Trophoblast cell (in vitro differentiated cells and primary cell): ENCODE measurements around the gene ARMC9.
"Not testable (repeated sequence)": the region's sequence is repeated elsewhere in the genome, so short reads cannot be mapped to it uniquely, and the experiment has no call there.

Experiments
- DNase-seq, 2 donors: peaks; one replicate each; pipeline ENCODE4 v3.0.0-alpha.2; 2016
- H2AFZ ChIP-seq: 2 replicates; pipeline ENCODE4 v1.6.1; 2013; ENCODE audit warnings: low read length, moderate library complexity, mild to moderate bottlenecking; ENCODE audit not compliant: insufficient read depth, poor library complexity
- H2AK5ac ChIP-seq: 2 replicates; pipeline ENCODE4 v1.6.1; 2013; ENCODE audit warnings: mild to moderate bottlenecking, low read length
- H2BK120ac ChIP-seq: 2 replicates; pipeline ENCODE4 v1.6.1; 2013; ENCODE audit warnings: low read length, mild to moderate bottlenecking, moderate library complexity; ENCODE audit not compliant: insufficient read depth, poor library complexity
- H2BK12ac ChIP-seq: 2 replicates; pipeline ENCODE4 v1.6.1; 2013; ENCODE audit warnings: mild to moderate bottlenecking, low read length, moderate library complexity
- H2BK5ac ChIP-seq: 2 replicates; pipeline ENCODE4 v1.6.1; 2013; ENCODE audit warnings: low read length, low read depth, moderate library complexity, mild to moderate bottlenecking; ENCODE audit not compliant: poor library complexity
- H3K14ac ChIP-seq: 2 replicates; pipeline ENCODE4 v1.6.1; 2013; ENCODE audit warnings: mild to moderate bottlenecking, low read length
- H3K18ac ChIP-seq: 2 replicates; pipeline ENCODE4 v1.6.1; 2013; ENCODE audit warnings: mild to moderate bottlenecking, low read length
- H3K23ac ChIP-seq: 2 replicates; pipeline ENCODE4 v1.6.1; 2013; ENCODE audit warnings: low read length
- H3K27ac ChIP-seq: 2 replicates; pipeline ENCODE4 v1.5.1; 2013; ENCODE audit warnings: low read depth, mild to moderate bottlenecking, inconsistent platforms, low read length, moderate library complexity
- H3K27me3 ChIP-seq: 2 replicates; pipeline ENCODE4 v1.6.1; 2013; ENCODE audit warnings: inconsistent platforms, mild to moderate bottlenecking, low read length, moderate library complexity; ENCODE audit not compliant: insufficient read depth
- H3K36me3 ChIP-seq, 2 experiments: 1 replicate in 1 of 2; 2 replicates in 1 of 2; pipeline ENCODE4 v1.6.1; 2013; ENCODE audit warnings: low read length in 2 of 2, mild to moderate bottlenecking in 2 of 2, moderate library complexity in 1 of 2; ENCODE audit not compliant: insufficient read depth in 2 of 2, control insufficient read depth in 1 of 2
- H3K4ac ChIP-seq: 2 replicates; pipeline ENCODE4 v1.6.1; 2013; ENCODE audit warnings: low read depth, mild to moderate bottlenecking, low read length, moderate library complexity
- H3K4me1 ChIP-seq, 2 experiments: 1 replicate in 1 of 2; 2 replicates in 1 of 2; pipeline ENCODE4 v1.6.1; 2013; ENCODE audit warnings: low read length in 2 of 2, mild to moderate bottlenecking in 2 of 2, moderate library complexity in 1 of 2; ENCODE audit not compliant: insufficient read depth in 2 of 2, control insufficient read depth in 1 of 2
- H3K4me2 ChIP-seq: 2 replicates; pipeline ENCODE4 v1.6.1; 2013; ENCODE audit warnings: inconsistent platforms, mild to moderate bottlenecking, low read length, moderate library complexity
- H3K4me3 ChIP-seq: 2 replicates; pipeline ENCODE4 v1.5.1; 2013; ENCODE audit warnings: mild to moderate bottlenecking, low read depth, low read length, inconsistent platforms
- H3K79me1 ChIP-seq: one replicate; pipeline ENCODE4 v1.6.1; 2013; ENCODE audit warnings: low read length
- H3K79me2 ChIP-seq: 2 replicates; pipeline ENCODE4 v1.6.1; 2013; ENCODE audit warnings: low read length, mild to moderate bottlenecking; ENCODE audit not compliant: control insufficient read depth, insufficient read depth, poor library complexity
- H3K9ac ChIP-seq: 2 replicates; pipeline ENCODE4 v1.6.1; 2013; ENCODE audit warnings: mild to moderate bottlenecking, low read length
- H3K9me3 ChIP-seq: 2 replicates; pipeline ENCODE4 v1.6.1; 2013; ENCODE audit warnings: low read depth, mild to moderate bottlenecking, control low read depth, inconsistent platforms, low read length; ENCODE audit not compliant: insufficient read depth
- H4K12ac ChIP-seq: 2 replicates; pipeline ENCODE4 v1.6.1; 2013; ENCODE audit warnings: low read depth, mild to moderate bottlenecking, low read length, moderate library complexity
- H4K8ac ChIP-seq: 2 replicates; pipeline ENCODE4 v1.6.1; 2013; ENCODE audit warnings: low read depth, mild to moderate bottlenecking, low read length, moderate library complexity
- H4K91ac ChIP-seq: one replicate; pipeline ENCODE4 v1.6.1; 2013; ENCODE audit warnings: low read depth, mild to moderate bottlenecking, low read length, moderate library complexity
- WGBS: extraction: QIAGEN DNeasy Blood & Tissue Kit; methylation state at CpG from one replicate; pipeline ENCODE4 v1.1.7; 2013; ENCODE audit warnings: missing lambda C conversion rate; ENCODE audit not compliant: insufficient read length, insufficient coverage; ENCODE audit errors: extremely low coverage; 5-methylcytosine and 5-hydroxymethylcytosine counted together

Gene ARMC9

GRCh38 chr2:231374771-231375170 lies 176.3 kb downstream of the ARMC9 start:
- Histone ChIP-seq H3K27me3 (no peaks in the 10 kb centered on the region), H3K79me2 (no peaks in the 10 kb centered on the region), H3K9me3 (peaks cover 2% of the 10 kb centered on the region), H3K4me1 (peaks cover 10% of the 10 kb centered on the region in 2 experiments), H3K36me3 (no peaks in the 10 kb centered on the region), H3K9ac (no peak overlapping the region), H2AK5ac (no peak overlapping the region), H3K79me1 (no peaks in the 10 kb centered on the region), H3K14ac (no peak overlapping the region), H3K27ac (no peak overlapping the region), H4K8ac (no peak overlapping the region), H3K23ac (no peak overlapping the region), H3K4me3 (no peak overlapping the region), H3K4ac (no peak overlapping the region), H4K91ac (no peak overlapping the region), H4K12ac (no peak overlapping the region), H3K4me2 (no peak overlapping the region), H2AFZ (no peak overlapping the region), H2BK12ac (no peak overlapping the region), H3K18ac (no peak overlapping the region), H2BK5ac (no peak overlapping the region), H2BK120ac (no peak overlapping the region)
- no CpG with 5 or more reads among the region's 2 CpGs for WGBS
- DNase-seq, result no peak

- H3K14ac ChIP-seq, H3K36me3 ChIP-seq, H3K79me2 ChIP-seq, H3K23ac ChIP-seq, H3K9ac ChIP-seq, H2AFZ ChIP-seq, H2BK12ac ChIP-seq, H3K4me3 ChIP-seq, DNase-seq, H2AK5ac ChIP-seq, H3K18ac ChIP-seq, H3K27ac ChIP-seq, H2BK120ac ChIP-seq, H3K4me2 ChIP-seq, H3K4ac ChIP-seq, H3K9me3 ChIP-seq, H3K79me1 ChIP-seq, H3K4me1 ChIP-seq, H4K91ac ChIP-seq, H4K8ac ChIP-seq, H2BK5ac ChIP-seq, H3K27me3 ChIP-seq, H4K12ac ChIP-seq: not testable (repeated sequence)
- no CpG with 5 or more reads among the region's 11 CpGs for WGBS
These were observed 177.7 kb downstream of the ARMC9 start for GRCh38 chr2:231375994-231376615.

- H3K27ac ChIP-seq, result no peak overlapping the region
- no peak overlapping the region for H3K9ac ChIP-seq
- H3K79me2 ChIP-seq, result no peaks in the 10 kb centered on the region
These were observed 178.4 kb downstream of the ARMC9 start for GRCh38 chr2:231376857-231377256.

GRCh38 chr2:231378026-231378722 lies 179.7 kb downstream of the ARMC9 start:
- no peak overlapping the region for H4K8ac ChIP-seq
- H3K23ac ChIP-seq, result no peak overlapping the region

More at GRCh38 chr2:231376857-231377256, 178.4 kb downstream of the ARMC9 start:
- Histone ChIP-seq H4K12ac (no peak overlapping the region), H2AK5ac (no peak overlapping the region), H3K9me3 (peaks cover 4% of the 10 kb centered on the region), H3K4ac (no peak overlapping the region), H2BK120ac (no peak overlapping the region), H3K23ac (no peak overlapping the region), H2BK5ac (no peak overlapping the region), H3K14ac (no peak overlapping the region), H2AFZ (no peak overlapping the region), H3K79me1 (no peaks in the 10 kb centered on the region), H4K8ac (no peak overlapping the region), H3K18ac (no peak overlapping the region), H3K36me3 (no peaks in the 10 kb centered on the region), H3K4me3 (no peak overlapping the region), H3K27me3 (no peaks in the 10 kb centered on the region), H2BK12ac (no peak overlapping the region), H4K91ac (no peak overlapping the region), H3K4me2 (no peak overlapping the region), H3K4me1 (peaks cover 7% of the 10 kb centered on the region in 2 experiments)
- DNase-seq, result no peak
- no CpG with 5 or more reads among the region's 8 CpGs for WGBS

More at GRCh38 chr2:231378026-231378722, 179.7 kb downstream of the ARMC9 start:
- H3K36me3 ChIP-seq, result no peaks in the 10 kb centered on the region
- H3K4me2 ChIP-seq, result no peak overlapping the region
- H3K4me3 ChIP-seq, result no peak overlapping the region
- H2BK12ac ChIP-seq, result no peak overlapping the region
- H2AK5ac ChIP-seq, result no peak overlapping the region
- no peak overlapping the region for H3K9ac ChIP-seq
- H3K79me1 ChIP-seq, result no peaks in the 10 kb centered on the region
- peak; percentile 70 to 86 for DNase-seq
- no peak overlapping the region for H2BK120ac ChIP-seq
- H3K27me3 ChIP-seq, result no peaks in the 10 kb centered on the region
- no peak overlapping the region for H2BK5ac ChIP-seq
- no peak overlapping the region for H4K12ac ChIP-seq
- H3K4ac ChIP-seq, result no peak overlapping the region
- H3K18ac ChIP-seq, result no peak overlapping the region
- H3K14ac ChIP-seq, result no peak overlapping the region
- peaks cover 4% of the 10 kb centered on the region for H3K9me3 ChIP-seq
- no peaks in the 10 kb centered on the region for H3K79me2 ChIP-seq
- no peak overlapping the region for H2AFZ ChIP-seq
- H4K91ac ChIP-seq, result no peak overlapping the region
- no CpG with 5 or more reads among the region's 13 CpGs for WGBS
- peaks cover 7% of the 10 kb centered on the region in 2 experiments for H3K4me1 ChIP-seq
- H3K27ac ChIP-seq, result no peak overlapping the region
